Parietal lobe (tissue), 2 donors: Measurements from ENCODE around the gene LRRC66. TPM values are rescaled to one million over a fixed set of nuclear protein-coding genes. Genes with fewer than 3 reads are reported as not detected.

ENCODE experiments used
- small RNA-seq: library from RNA; depleted of rRNA; stranded (forward); fragments of <200 nt; gene quantifications from one replicate; pipeline ENCODE3, GENCODE V24; 2014; ENCODE audit warnings: low replicate concordance
- total RNA-seq: library from RNA; depleted of rRNA; stranded (reverse); fragments of >200 nt; gene quantifications from one replicate; pipeline ENCODE4 v1.2.3, GENCODE V29; 2014

The LRRC66 gene
- 1.9 TPM for total RNA-seq

GRCh38 chr4:52019936-52020657, at the start of gene LRRC66:
TSS of gene LRRC66 (minus strand) at chr4:52020363. CDS start at chr4:52017613, 2,750 bp downstream.

GRCh38 chr4:52051213-52051614, 31.1 kb upstream of the LRRC66 start, which contains the start of gene SPATA18:
TSS of gene SPATA18 (plus strand) at chr4:52051304. CDS start at chr4:52051705, 401 bp downstream.

GRCh38 chr4:52038103-52038912, 18.1 kb upstream of the LRRC66 start, which contains the start of gene SGCB:
TSS of gene SGCB (minus strand) at chr4:52038299. CDS start at chr4:52038259, 40 bp downstream.

Small RNA genes lying within 50 kb of the gene (small RNA-seq; reads per million reads assigned to genes)
- gene AC104784.1, result not detected

Other genes starting within 250 kb of the LRRC66 start
- 111 TPM for gene DCUN1D4, start 177.2 kb downstream of the LRRC66 start, total RNA-seq
- gene SGCB, start 17.9 kb upstream of the LRRC66 start, total RNA-seq, result 70.1 TPM
- gene SPATA18, start 30.9 kb upstream of the LRRC66 start, total RNA-seq, result 2.8 TPM